ENCODE measurements around the gene PRKCZ. TPM values are rescaled to one million over a fixed set of nuclear protein-coding genes. Genes with fewer than 3 reads are reported as not detected.

PRKCZ gene
- total RNA-seq, 1 experiment from 2014 or later: 56.8 TPM

DNA sequence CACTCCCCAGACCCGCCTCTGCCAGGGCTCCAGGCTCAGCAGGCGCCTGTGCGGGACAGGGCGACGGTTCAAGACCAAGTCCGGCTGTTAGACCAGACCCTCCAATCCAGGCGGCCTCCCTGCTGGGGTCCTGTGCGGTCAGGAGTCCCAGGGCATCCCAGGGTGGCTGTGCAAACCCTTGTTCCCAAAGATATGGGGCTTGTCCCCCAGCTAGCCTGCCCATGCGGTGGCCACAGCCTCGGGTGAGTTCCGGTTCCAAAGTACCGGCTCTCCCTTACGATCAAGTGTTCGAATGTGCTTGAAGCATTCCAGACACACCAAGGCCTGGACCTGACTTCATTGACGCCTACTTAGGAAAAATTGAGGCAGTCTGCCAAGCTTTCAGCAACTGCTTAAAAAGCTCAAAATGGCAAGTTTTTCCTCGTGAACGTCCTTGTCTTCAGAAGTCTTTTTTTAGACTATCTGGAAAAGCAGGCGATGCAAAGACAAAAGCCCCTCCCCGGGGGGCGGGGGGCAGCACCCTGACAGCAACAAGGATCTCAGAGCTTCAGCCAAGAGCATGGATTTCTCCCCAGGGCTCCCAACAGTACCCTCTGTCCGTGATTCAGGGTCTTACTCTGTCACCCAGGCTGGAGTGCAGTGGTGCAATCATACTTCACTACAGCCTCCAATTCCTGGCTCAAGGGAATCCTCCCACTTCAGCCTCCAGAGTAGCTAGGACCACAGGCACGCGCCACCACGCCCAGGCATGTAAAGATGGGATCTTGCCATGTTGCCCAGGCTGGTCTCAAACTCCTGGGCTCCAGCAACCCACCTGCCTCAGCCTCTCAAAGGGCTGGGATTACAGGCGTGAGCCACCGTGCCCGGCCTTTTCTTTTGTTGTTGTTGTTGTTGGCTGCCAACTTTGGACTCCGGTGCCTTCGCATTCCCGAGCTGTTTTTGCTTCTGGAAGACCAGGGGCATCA is 142.1 kb downstream of the PRKCZ start:
- Histone ChIP-seq H2AFZ (ENCODE audit: low read length) (no peak overlapping the region), H3K27ac (ENCODE audit: low read length) (no peak overlapping the region), H3K9ac (ENCODE audit: low read length) (no peak overlapping the region), H3K27me3 (ENCODE audit: low read length) (no peaks in the 10 kb centered on the region), H3F3A (ENCODE audit: low read length, unreplicated experiment) (no peaks in the 10 kb centered on the region), H3K9me3 (ENCODE audit: low read length) (no peaks in the 10 kb centered on the region), H3K36me3 (ENCODE audit: low read depth, low read length) (no peaks in the 10 kb centered on the region), H3K4me3 (ENCODE audit: low read length) (peak overlapping the region; percentile 83), H4K20me1 (ENCODE audit: low read length) (no peaks in the 10 kb centered on the region), H3K4me1 (ENCODE audit: insufficient read depth, low read length) (peaks cover 52% of the 10 kb centered on the region), H3K9me2 (replicated peaks; ENCODE audit: low read length) (no peaks in the 10 kb centered on the region), H3K4me2 (ENCODE audit: low read length) (peak overlapping the region; percentile 100), H3K79me2 (ENCODE audit: low read length) (peaks cover 43% of the 10 kb centered on the region)
- BruUV-seq (replicated peaks): no TSS peak
- POLR2A ChIA-PET (ENCODE audit: unreplicated experiment): no interaction called here
- DNase-seq (no peak), ATAC-seq (no peak)
- CTCF ChIA-PET: interaction anchor here (0.6 kb wide), 1 partner anchor 42 kb away, joined by 3 read pairs; no protein-coding TSS in a partner anchor
- intact Hi-C loops (cut with micrococcal nuclease): loop anchor here (5.0 kb wide), 1 partner anchor 355 kb away; no protein-coding TSS in a partner anchor
- TF ChIP-seq, protein P1, sequence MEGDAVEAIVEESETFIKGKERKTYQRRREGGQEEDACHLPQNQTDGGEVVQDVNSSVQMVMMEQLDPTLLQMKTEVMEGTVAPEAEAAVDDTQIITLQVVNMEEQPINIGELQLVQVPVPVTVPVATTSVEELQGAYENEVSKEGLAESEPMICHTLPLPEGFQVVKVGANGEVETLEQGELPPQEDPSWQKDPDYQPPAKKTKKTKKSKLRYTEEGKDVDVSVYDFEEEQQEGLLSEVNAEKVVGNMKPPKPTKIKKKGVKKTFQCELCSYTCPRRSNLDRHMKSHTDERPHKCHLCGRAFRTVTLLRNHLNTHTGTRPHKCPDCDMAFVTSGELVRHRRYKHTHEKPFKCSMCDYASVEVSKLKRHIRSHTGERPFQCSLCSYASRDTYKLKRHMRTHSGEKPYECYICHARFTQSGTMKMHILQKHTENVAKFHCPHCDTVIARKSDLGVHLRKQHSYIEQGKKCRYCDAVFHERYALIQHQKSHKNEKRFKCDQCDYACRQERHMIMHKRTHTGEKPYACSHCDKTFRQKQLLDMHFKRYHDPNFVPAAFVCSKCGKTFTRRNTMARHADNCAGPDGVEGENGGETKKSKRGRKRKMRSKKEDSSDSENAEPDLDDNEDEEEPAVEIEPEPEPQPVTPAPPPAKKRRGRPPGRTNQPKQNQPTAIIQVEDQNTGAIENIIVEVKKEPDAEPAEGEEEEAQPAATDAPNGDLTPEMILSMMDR (conservative IDR thresholded peaks at IDR 0.05; ENCODE audit: low read depth, low read length): no peak
- no peak for TF ChIP-seq EZH2 (IDR thresholded peaks at IDR 0.05; ENCODE audit: low read length, unreplicated experiment)

- peak overlapping the region; percentile 79 for H3K9ac ChIP-seq (ENCODE audit: low read length)
- H2AFZ ChIP-seq (ENCODE audit: low read length): peak overlapping the region; percentile 56
- TSS peak; percentile 25 for BruUV-seq (replicated peaks)
- TF ChIP-seq EZH2phosphoT487 (IDR thresholded peaks at IDR 0.05; ENCODE audit: borderline replicate concordance, low read length) (no peak), EZH2 (IDR thresholded peaks at IDR 0.05; ENCODE audit: low read length, unreplicated experiment) (no peak)
- TF ChIP-seq, protein P1 (conservative IDR thresholded peaks at IDR 0.05; ENCODE audit: low read depth, low read length): no peak
- intact Hi-C loops (cut with micrococcal nuclease): loop anchor here (2.0 to 5.0 kb wide), 2 partner anchors 15 to 354 kb away; no protein-coding TSS in a partner anchor
- ChIA-PET CTCF (interaction anchor here (2.3 kb wide), 1 partner anchor 188 kb away, joined by 62 read pairs; no protein-coding TSS in a partner anchor), POLR2A (ENCODE audit: unreplicated experiment) (interaction anchor here (0.6 to 1.0 kb wide), 2 partner anchors 198 to 1176 kb away, joined by 4 to 11 read pairs; partner anchors contain the start of genes MORN1 and RER1)
- H3F3A ChIP-seq (ENCODE audit: low read length, unreplicated experiment): no peaks in the 10 kb centered on the region
- peaks cover 43% of the 10 kb centered on the region for H3K79me2 ChIP-seq (ENCODE audit: low read length)
- H3K36me3 ChIP-seq (ENCODE audit: low read depth, low read length): no peaks in the 10 kb centered on the region
- H3K9me3 ChIP-seq (ENCODE audit: low read length): no peaks in the 10 kb centered on the region
- no peak for ATAC-seq
- peaks cover 60% of the 10 kb centered on the region for H3K4me1 ChIP-seq (ENCODE audit: insufficient read depth, low read length)
- H3K4me2 ChIP-seq (ENCODE audit: low read length): peak overlapping the region; percentile 100
- H3K27ac ChIP-seq (ENCODE audit: low read length): peak overlapping the region; percentile 23
- peak; percentile 46 for DNase-seq
- H4K20me1 ChIP-seq (ENCODE audit: low read length): no peaks in the 10 kb centered on the region
- peak overlapping the region; percentile 83 for H3K4me3 ChIP-seq (ENCODE audit: low read length)
- H3K27me3 ChIP-seq (ENCODE audit: low read length): no peaks in the 10 kb centered on the region
- no peaks in the 10 kb centered on the region for H3K9me2 ChIP-seq (replicated peaks; ENCODE audit: low read length)
These were observed 143.5 kb downstream of the PRKCZ start for GRCh38 chr1:2193514-2194281.

All from PC-3 (cell line).